Activated T-cell treated with anti-CD3 and anti-CD28 coated beads, Interleukin-2, amount 50 U/mL, for 72 hours (primary cell): ENCODE data around the gene TAGLN. TPM values are rescaled to one million over a fixed set of nuclear protein-coding genes. Genes with fewer than 3 reads are reported as not detected.
A peak's percentile ranks its signal among the peaks of the same experiment; 100 is the strongest.
"Not testable (repeated sequence)": the region's sequence is repeated elsewhere in the genome, so short reads cannot be mapped to it uniquely, and the experiment has no call there.

ENCODE experiments used
- ATAC-seq, 2 donors: fragments of 150-1000 bp; cut with Tn5 transposase; replicated peaks in 1 of 2; 2 replicates each; pipeline ENCODE4 v1.10.0; 2021; ENCODE audit warnings: moderate library complexity in 2 of 2, mild to moderate bottlenecking in 1 of 2
- DNase-seq, 2 donors: peaks; one replicate each; pipeline ENCODE4 v3.0.0; 2021 to 2022; ENCODE audit warnings: mixed read lengths in 1 of 2
- H3K27ac Mint-ChIP-seq: one replicate; pipeline ENCODE4 v1.8.0; 2022; ENCODE audit warnings: mild to moderate bottlenecking, moderate library complexity, mixed read lengths
- H3K27me3 Mint-ChIP-seq: one replicate; pipeline ENCODE4 v1.8.0; 2022; ENCODE audit warnings: low read depth, mixed read lengths
- H3K36me3 Mint-ChIP-seq, 2 donors: one replicate each; pipeline ENCODE4 v1.8.0; 2022; ENCODE audit warnings: mixed read lengths in 2 of 2, mild to moderate bottlenecking in 1 of 2; ENCODE audit not compliant: insufficient read depth in 2 of 2
- H3K4me1 Mint-ChIP-seq: one replicate; pipeline ENCODE4 v1.8.0; 2022; ENCODE audit warnings: low read depth, mixed read lengths
- H3K4me3 Mint-ChIP-seq, 2 donors: one replicate each; pipeline ENCODE4 v1.8.0; 2022; ENCODE audit warnings: mild to moderate bottlenecking in 2 of 2, mixed read lengths in 2 of 2, moderate library complexity in 2 of 2
- H3K9me3 Mint-ChIP-seq, 2 donors: one replicate each; pipeline ENCODE4 v1.8.0; 2022; ENCODE audit warnings: mixed read lengths in 2 of 2
- total RNA-seq, 2 donors: library from RNA; stranded (reverse); gene quantifications; one replicate each; pipeline ENCODE4 v1.2.3, GENCODE V29; 2022

TAGLN gene
- total RNA-seq, 2 donors from 2014 or later = 7.2 to 8.9 TPM

GRCh38 chr11:117205211-117205818 lies 6.1 kb downstream of the TAGLN start:
- Mint-ChIP-seq H3K4me1 (no peaks in the 10 kb centered on the region), H3K27me3 (no peaks in the 10 kb centered on the region), H3K27ac (no peak overlapping the region), H3K4me3 (no peak overlapping the region), H3K36me3 (peaks cover 4 to 6% of the 10 kb centered on the region in 2 donors), H3K9me3 (no peaks in the 10 kb centered on the region)
- DNase-seq (no peak), ATAC-seq (no peak)

GRCh38 chr11:117206111-117206510 lies 6.9 kb downstream of the TAGLN start:
- ATAC-seq = not testable (repeated sequence)

DNA sequence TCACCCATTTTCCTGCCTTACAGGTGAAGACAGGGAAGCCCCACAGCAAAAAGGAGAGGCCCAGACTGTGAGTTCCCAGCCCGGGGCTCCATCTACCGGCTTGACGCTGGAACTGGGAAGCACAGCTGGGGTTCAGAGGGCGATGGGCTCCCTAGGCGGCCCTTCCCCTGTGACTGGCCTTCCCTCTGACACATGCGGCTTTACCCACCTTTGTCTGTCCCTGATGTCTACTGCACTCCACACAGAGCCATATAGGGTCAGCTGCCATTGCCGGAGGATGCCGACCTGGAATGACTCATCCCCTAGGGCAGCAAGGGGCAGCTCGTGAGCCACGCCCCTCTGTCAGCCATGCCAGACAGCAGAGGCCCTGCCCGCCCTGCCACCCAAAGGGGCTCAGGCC lies 7.7 kb downstream of the TAGLN start:
- not testable (repeated sequence) for H3K9me3 Mint-ChIP-seq, ATAC-seq, H3K4me3 Mint-ChIP-seq, H3K4me1 Mint-ChIP-seq, H3K27me3 Mint-ChIP-seq, H3K27ac Mint-ChIP-seq, DNase-seq
- H3K36me3 Mint-ChIP-seq = peaks cover 7 to 12% of the 10 kb centered on the region in 2 donors

More at GRCh38 chr11:117206111-117206510, 6.9 kb downstream of the TAGLN start:
- H3K36me3 Mint-ChIP-seq, H3K4me3 Mint-ChIP-seq, DNase-seq, H3K4me1 Mint-ChIP-seq, H3K27ac Mint-ChIP-seq, H3K9me3 Mint-ChIP-seq, H3K27me3 Mint-ChIP-seq: not testable (repeated sequence)

- H3K36me3 Mint-ChIP-seq = peaks cover 7 to 16% of the 10 kb centered on the region in 2 donors
Observed at GRCh38 chr11:117207481-117207880, 8.3 kb downstream of the TAGLN start.

GRCh38 chr11:117208710-117209109 lies 9.5 kb downstream of the TAGLN start:
- not testable (repeated sequence) for H3K9me3 Mint-ChIP-seq, ATAC-seq, H3K27me3 Mint-ChIP-seq, H3K4me1 Mint-ChIP-seq, H3K27ac Mint-ChIP-seq, DNase-seq, H3K4me3 Mint-ChIP-seq
- peaks cover 14 to 25% of the 10 kb centered on the region in 2 donors for H3K36me3 Mint-ChIP-seq

More at GRCh38 chr11:117207481-117207880, 8.3 kb downstream of the TAGLN start:
- H3K27me3 Mint-ChIP-seq, H3K4me1 Mint-ChIP-seq, DNase-seq, H3K27ac Mint-ChIP-seq, ATAC-seq, H3K9me3 Mint-ChIP-seq, H3K4me3 Mint-ChIP-seq: not testable (repeated sequence)

DNA sequence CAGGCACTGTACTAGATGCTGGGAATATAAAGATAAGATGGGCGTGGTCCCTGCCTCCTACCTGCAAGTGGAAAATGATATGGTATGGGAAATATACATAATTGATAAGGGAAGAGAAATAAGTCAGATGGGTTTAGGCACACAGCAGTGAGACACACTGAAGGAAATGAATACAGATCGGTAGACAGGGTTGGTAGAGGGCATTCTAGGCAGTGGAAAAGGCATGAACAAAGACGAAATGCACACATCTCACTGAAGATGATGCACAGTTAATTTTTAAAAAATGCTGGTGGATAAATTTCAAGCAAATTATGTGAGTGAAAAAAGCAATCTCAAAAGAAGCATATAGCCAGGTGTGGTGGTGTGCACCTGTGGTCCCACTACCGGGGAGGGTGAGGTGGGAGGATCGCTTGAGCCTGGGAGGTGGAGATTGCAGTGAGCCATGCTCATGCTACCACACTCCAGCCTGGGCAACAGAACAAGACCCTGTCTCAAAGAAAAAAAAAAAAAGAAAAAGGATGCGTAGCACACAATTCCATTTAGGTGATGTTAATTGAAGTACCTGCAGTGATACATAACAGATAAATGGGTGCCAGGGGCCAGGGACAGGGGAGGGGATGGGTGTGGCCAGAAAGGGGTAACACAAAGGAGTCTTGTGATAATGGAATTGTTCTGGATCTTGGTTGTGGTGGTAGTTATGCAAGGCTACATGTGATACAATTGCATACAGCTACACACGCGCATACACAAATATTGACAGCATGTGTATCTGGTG lies 10.4 kb downstream of the TAGLN start:
- H3K27ac Mint-ChIP-seq = peak overlapping the region; percentile 31
- peaks cover 16 to 31% of the 10 kb centered on the region in 2 donors for H3K36me3 Mint-ChIP-seq
- not testable (repeated sequence) for H3K9me3 Mint-ChIP-seq, H3K4me3 Mint-ChIP-seq, ATAC-seq, H3K27me3 Mint-ChIP-seq, DNase-seq, H3K4me1 Mint-ChIP-seq

DNA sequence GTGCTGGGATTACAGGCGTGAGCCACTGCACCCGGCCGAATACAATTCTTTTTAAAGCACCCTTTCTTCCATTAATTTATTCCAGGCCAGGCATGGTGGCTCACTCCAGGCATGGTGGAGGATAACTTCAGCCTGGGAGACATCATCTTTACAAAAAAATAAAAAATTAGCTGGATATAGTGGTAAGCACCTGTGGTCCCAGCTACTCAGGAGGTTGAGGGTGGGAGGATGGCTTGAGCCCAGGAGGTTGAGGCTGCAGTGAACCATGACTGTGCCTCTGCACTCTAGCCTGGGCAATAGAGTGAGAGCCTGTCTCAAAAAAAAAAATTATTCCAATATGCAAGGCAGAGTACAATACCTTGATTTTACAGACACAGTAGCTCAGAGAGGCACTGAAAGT lies 11.4 kb downstream of the TAGLN start:
- Mint-ChIP-seq H3K4me3 (no peak overlapping the region), H3K4me1 (no peaks in the 10 kb centered on the region), H3K27me3 (no peaks in the 10 kb centered on the region), H3K27ac (no peak overlapping the region), H3K36me3 (peaks cover 14 to 29% of the 10 kb centered on the region in 2 donors), H3K9me3 (no peaks in the 10 kb centered on the region)
- DNase-seq (no peak), ATAC-seq (no peak)

DNA sequence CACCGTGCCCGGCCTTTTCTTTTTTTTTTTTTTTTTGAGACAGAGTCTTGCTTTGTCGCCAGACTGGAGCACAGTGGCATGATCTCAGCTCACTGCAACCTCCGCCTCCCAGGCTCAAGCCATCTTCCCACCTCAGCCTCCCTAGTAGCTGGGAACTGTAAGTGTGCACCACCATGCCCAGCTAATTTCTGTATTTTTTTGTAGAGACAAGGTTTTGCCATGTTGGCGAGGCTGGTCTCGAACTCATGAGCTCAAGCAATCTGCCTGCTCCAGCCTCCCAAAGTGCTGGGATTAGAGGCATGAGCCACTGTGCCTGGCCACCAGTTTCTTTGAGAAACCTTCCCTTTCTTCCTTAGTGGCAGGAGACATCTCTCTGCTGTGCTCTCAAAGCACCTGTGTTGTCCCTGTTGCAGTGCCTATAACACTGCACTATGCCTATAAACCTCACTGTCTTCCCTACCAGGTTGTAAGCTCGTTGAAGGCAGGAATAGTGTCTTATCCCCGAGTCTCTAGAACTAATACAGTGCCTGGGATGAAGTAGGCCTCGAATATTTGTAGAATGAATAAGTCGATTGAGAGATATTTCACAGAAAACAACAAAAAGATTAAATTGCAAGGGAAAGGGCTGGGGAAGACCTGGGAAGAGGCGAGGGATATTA lies 13.7 kb downstream of the TAGLN start:
- DNase-seq (no peak), ATAC-seq (no peak)
- Mint-ChIP-seq H3K9me3 (no peaks in the 10 kb centered on the region), H3K27ac (no peak overlapping the region), H3K4me1 (no peaks in the 10 kb centered on the region), H3K36me3 (peaks cover 14 to 33% of the 10 kb centered on the region in 2 donors), H3K4me3 (no peak overlapping the region), H3K27me3 (no peaks in the 10 kb centered on the region)

DNA sequence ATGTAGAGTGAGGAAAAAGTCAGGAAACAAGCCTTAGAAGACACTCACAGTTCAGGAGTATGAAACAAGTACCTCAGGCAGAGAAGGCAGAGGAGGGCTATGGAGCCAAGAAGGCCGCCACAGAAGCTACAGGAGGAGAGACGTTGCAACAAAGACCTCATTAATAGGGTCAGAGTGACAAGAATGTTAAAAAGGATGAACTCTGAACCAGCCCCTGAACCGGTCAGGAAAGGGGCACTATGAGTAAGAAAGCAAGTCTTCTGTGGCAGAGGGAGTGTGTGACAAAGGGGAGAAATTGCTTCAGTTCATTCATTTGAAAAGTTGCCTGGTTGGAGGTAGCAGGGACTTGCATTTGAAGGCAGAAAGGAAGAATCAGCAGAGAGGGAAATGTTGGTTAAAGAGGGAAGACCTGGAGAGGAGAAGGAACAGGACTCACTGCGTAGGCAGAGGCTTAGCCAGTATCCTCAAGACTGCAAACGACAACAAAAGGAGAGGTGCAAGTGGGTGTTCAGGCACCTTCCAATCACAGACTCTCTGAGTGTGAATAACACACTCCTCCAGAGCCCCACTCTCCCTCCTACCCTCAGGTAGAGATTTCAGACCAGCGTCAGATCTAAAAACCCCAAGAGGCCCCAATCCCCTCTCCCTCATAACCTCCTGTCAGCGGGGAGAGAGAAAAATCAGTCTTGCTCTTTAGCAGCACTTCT lies 15.4 kb downstream of the TAGLN start:
- ATAC-seq = no peak
- DNase-seq = no peak
- peaks cover 20 to 45% of the 10 kb centered on the region in 2 donors for H3K36me3 Mint-ChIP-seq

DNA sequence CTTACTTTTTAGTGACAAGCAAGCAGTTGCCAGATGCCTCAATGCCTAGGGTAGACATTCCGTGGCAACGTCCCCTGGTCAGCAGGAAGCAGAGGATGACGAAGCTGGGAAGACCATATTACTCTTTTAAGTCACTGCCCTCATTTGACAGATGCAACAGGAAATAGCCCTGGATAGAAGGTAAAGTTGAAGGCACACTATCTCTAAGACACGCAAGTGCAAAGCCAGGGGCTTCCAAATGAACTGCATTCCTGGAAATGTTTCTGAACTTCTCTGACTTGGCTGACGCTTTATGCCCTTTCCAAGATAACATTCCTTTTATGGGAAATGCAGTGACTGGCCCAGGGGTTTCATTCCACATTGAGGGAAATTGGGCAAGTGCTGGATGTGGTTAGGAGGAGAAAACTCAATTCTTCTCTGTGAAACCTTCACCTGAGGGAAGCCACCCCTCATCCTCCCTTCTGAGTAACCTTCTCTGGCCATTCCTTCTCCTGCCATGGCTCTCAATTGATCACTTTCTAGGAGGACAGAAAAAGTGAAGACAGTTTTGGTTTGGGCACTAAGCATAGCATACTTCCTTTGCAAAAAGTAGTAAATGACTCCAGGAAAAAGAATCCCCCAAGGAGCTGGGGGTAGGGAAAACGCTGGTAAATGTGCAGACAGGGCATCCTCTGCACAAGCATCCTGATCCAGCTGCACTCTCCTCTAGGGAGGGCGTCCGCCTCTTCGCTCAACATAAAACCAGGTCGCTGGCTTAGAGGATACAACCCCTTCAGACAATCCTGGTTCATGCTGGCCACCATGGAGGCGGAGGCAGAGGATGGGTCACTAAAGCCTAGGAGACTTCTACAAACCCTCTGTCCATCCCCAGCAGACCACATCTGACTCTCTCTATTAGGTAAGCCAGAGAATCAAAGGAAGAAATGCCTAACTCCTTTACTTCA lies 18.2 kb downstream of the TAGLN start:
- DNase-seq (no peak), ATAC-seq (no peak)
- Mint-ChIP-seq H3K27me3 (no peaks in the 10 kb centered on the region), H3K4me1 (no peaks in the 10 kb centered on the region), H3K4me3 (no peak overlapping the region), H3K27ac (peak overlapping the region; percentile 60), H3K9me3 (no peaks in the 10 kb centered on the region), H3K36me3 (peaks cover 19 to 41% of the 10 kb centered on the region in 2 donors)

More for the DNA sequence above, 15.4 kb downstream of the TAGLN start:
- no peaks in the 10 kb centered on the region for H3K4me1 Mint-ChIP-seq
- H3K27me3 Mint-ChIP-seq = no peaks in the 10 kb centered on the region
- no peaks in the 10 kb centered on the region for H3K9me3 Mint-ChIP-seq
- H3K4me3 Mint-ChIP-seq = no peak overlapping the region
- H3K27ac Mint-ChIP-seq = no peak overlapping the region

DNA sequence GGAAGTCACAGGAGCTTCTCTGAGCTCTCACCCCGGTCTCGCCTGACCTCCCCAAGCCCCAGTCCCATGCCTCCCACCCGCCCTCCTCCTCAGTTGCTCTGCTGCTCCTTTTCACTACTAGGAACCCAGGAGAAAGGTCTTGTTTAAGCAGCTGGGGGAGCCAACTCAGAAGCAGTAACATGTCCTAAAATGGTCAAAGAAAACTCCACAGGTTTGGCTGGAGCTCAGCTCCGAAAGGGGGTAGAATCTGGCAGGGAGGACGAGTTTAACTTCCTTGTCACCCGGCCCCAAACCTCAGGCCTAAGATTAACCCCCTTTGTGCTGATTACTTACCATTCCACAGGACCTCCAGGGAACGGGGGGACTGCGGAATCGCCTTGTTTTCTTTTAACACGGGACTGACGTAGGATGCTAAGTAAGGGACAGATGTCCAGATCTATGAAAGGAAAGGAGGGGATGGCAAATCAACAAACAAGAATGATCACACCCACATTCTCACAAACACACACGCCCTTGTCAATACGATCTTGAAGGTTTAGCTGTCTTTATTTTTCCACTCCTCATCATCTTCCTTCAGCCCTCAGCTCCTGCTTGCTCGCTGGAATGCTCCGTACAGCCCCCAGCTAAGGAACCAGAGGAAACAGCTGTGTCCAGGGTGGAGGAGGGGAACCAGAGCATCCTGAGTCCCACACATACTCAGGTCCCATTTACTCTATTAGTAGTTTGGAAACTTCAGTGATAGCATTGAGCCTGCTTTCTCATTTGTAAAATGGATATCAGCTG lies 19.2 kb downstream of the TAGLN start:
- DNase-seq = no peak
- Mint-ChIP-seq H3K4me3 (no peak overlapping the region), H3K4me1 (no peaks in the 10 kb centered on the region), H3K27ac (no peak overlapping the region), H3K27me3 (no peaks in the 10 kb centered on the region), H3K9me3 (no peaks in the 10 kb centered on the region), H3K36me3 (peaks cover 16 to 36% of the 10 kb centered on the region in 2 donors)
- no peak for ATAC-seq
